HCT116 (cell line): Measurements from ENCODE around the gene YWHAB. TPM values are rescaled to one million over a fixed set of nuclear protein-coding genes. Genes with fewer than 3 reads are reported as not detected.
"Not testable (repeated sequence)": the region's sequence is repeated elsewhere in the genome, so short reads cannot be mapped to it uniquely, and the experiment has no call there.

Source experiments
- ATAC-seq: fragments of 200-7000 bp; cut with Tn5 transposase; 2 replicates; pipeline ENCODE4 v1.9.1; 2020; ENCODE audit warnings: mild to moderate bottlenecking, moderate library complexity
- BruUV-seq: library from RNA; stranded (reverse); fragments of 400-500 nt; replicated peaks from 2 replicates; lab custom pipeline; 2021; lab: Mats Ljungman, UMichigan
- CTCF ChIA-PET: fragments of 300-600 bp; sonication (Branson Sonifier 250); formaldehyde crosslinking; loops from one replicate; lab custom pipeline; 2021; ENCODE audit warnings: antibody characterized with exemption; lab: Charles Lee
- POLR2A ChIA-PET: fragments of 300-600, 350-600 bp; sonication (Branson Sonifier 250); formaldehyde crosslinking; loops from one replicate; lab custom pipeline; 2021; ENCODE audit warnings: antibody characterized with exemption; lab: Charles Lee
- RAD21 ChIA-PET, 2 experiments: fragments of 300-600 bp; sonication (Branson Sonifier 250); formaldehyde crosslinking; loops; one replicate each; lab custom pipeline; 2023; ENCODE audit warnings: low total read pairs in 2 of 2; ENCODE audit not compliant: uncharacterized antibody in 2 of 2, unreplicated experiment in 2 of 2, low non-redundant PET in 1 of 2; lab: Charles Lee
- DNase-seq: peaks from one replicate; pipeline ENCODE4 v3.0.0-alpha.2; 2010; ENCODE audit warnings: low read depth, low spot score
- H2AFZ ChIP-seq: fragments of 200-600 bp; shearing (Covaris generic), sonication (generic); 2 replicates; pipeline ENCODE4 v1.6.1; 2017; ENCODE audit warnings: low read depth, mixed run types, mixed read lengths, antibody characterized with exemption, low read length; ENCODE audit not compliant: poor library complexity, severe bottlenecking
- H3K27ac ChIP-seq: 2 replicates; pipeline ENCODE4 v1.5.1; 2012; ENCODE audit warnings: low read depth, low read length
- H3K27me3 ChIP-seq: fragments of 200-600 bp; sonication (generic); 2 replicates; pipeline ENCODE4 v1.6.1; 2016; ENCODE audit warnings: mixed run types, low read length, mixed read lengths; ENCODE audit not compliant: insufficient read depth
- H3K36me3 ChIP-seq, 2 experiments: fragments of 200-500 bp in 1 of 2; fragments of 200-600 bp in 1 of 2; sonication (Bioruptor generic) in 1 of 2; sonication (generic) in 1 of 2; 2 replicates each; pipeline versions ENCODE4 v1.5.1 to v1.6.1; 2014 to 2016; ENCODE audit warnings: low read length in 2 of 2, inconsistent platforms in 1 of 2, mixed read lengths in 1 of 2, mixed run types in 1 of 2; ENCODE audit not compliant: insufficient read depth in 2 of 2, control insufficient read depth in 1 of 2
- H3K4me1 ChIP-seq, 2 experiments: fragments of 200-600 bp in 1 of 2; sonication (generic) in 1 of 2; 2 replicates each; pipeline versions ENCODE4 v1.5.1 to v1.6.1; 2012 to 2017; ENCODE audit warnings: low read length in 2 of 2, inconsistent platforms in 1 of 2, mild to moderate bottlenecking in 1 of 2, mixed read lengths in 1 of 2, mixed run types in 1 of 2, moderate library complexity in 1 of 2; ENCODE audit not compliant: insufficient read depth in 2 of 2, control insufficient read depth in 1 of 2
- H3K4me2 ChIP-seq: fragments of 200-600 bp; sonication (generic); 2 replicates; pipeline ENCODE4 v1.6.1; 2017; ENCODE audit warnings: mixed run types, low read length, mixed read lengths
- H3K4me3 ChIP-seq, 2 experiments: fragments of 200-600 bp in 1 of 2; sonication (generic) in 1 of 2; replicated peaks in 1 of 2; 2 replicates each; pipeline ENCODE4 v1.5.1; 2011 to 2016; ENCODE audit warnings: low read length in 2 of 2, control low read depth in 1 of 2, low read depth in 1 of 2, mild to moderate bottlenecking in 1 of 2, mixed read lengths in 1 of 2, mixed run types in 1 of 2
- H3K79me2 ChIP-seq: fragments of 200-600 bp; sonication (generic); 2 replicates; pipeline ENCODE4 v1.6.1; 2017; ENCODE audit warnings: mild to moderate bottlenecking, mixed run types, low read length, moderate library complexity, mixed read lengths; ENCODE audit not compliant: insufficient read depth
- H3K9ac ChIP-seq: fragments of 200-600 bp; sonication (generic); 2 replicates; pipeline ENCODE4 v1.6.1; 2016; ENCODE audit warnings: low read length, mixed read lengths
- H3K9me2 ChIP-seq: fragments of 200-600 bp; sonication (generic), shearing (Covaris generic); 2 replicates; pipeline ENCODE4 v1.6.1; 2017; ENCODE audit warnings: mixed run types, mild to moderate bottlenecking, moderate library complexity; ENCODE audit not compliant: insufficient read depth
- H3K9me3 ChIP-seq, 2 experiments: fragments of 200-500 bp in 1 of 2; fragments of 200-600 bp in 1 of 2; sonication (Bioruptor generic) in 1 of 2; sonication (generic) in 1 of 2; 2 replicates each; pipeline ENCODE4 v1.6.1; 2014 to 2017; ENCODE audit warnings: low read length in 2 of 2, mixed read lengths in 2 of 2, inconsistent platforms in 1 of 2, low read depth in 1 of 2, mild to moderate bottlenecking in 1 of 2, mixed run types in 1 of 2, moderate library complexity in 1 of 2; ENCODE audit not compliant: control insufficient read depth in 1 of 2, insufficient read depth in 1 of 2
- H4K20me1 ChIP-seq: fragments of 200-600 bp; sonication (generic), shearing (Covaris generic); 2 replicates; pipeline ENCODE4 v1.6.1; 2017; ENCODE audit warnings: mixed run types, mild to moderate bottlenecking, moderate library complexity; ENCODE audit not compliant: insufficient read depth
- ATF3 ChIP-seq: IDR thresholded peaks from 2 replicates; pipeline ENCODE4 v1.6.1; 2012
- CBX3 ChIP-seq: IDR thresholded peaks from 2 replicates; pipeline ENCODE4 v1.6.1; 2012; ENCODE audit warnings: low read depth
- CEBPB ChIP-seq: IDR thresholded peaks from 2 replicates; pipeline ENCODE4 v1.6.1; 2012; ENCODE audit warnings: low read depth
- CTCF ChIP-seq, 3 experiments: fragments of 200-600 bp in 1 of 3; sonication (generic) in 1 of 3; IDR thresholded peaks in 2 of 3; conservative IDR thresholded peaks in 1 of 3; 2 replicates each; pipeline ENCODE4 v1.5.1; 2012 to 2017; ENCODE audit warnings: low read depth in 2 of 3, low read length in 2 of 3, antibody characterized with exemption in 1 of 3, borderline replicate concordance in 1 of 3, control low read depth in 1 of 3, mild to moderate bottlenecking in 1 of 3, mixed read lengths in 1 of 3, mixed run types in 1 of 3, moderate library complexity in 1 of 3; ENCODE audit not compliant: insufficient read depth in 1 of 3
- EGR1 ChIP-seq: IDR thresholded peaks from 2 replicates; pipeline ENCODE4 v1.6.1; 2012; ENCODE audit warnings: low read depth
- FOSL1 ChIP-seq: IDR thresholded peaks from 2 replicates; pipeline ENCODE4 v1.6.1; 2012; ENCODE audit warnings: low read depth
- MAX ChIP-seq: IDR thresholded peaks from 2 replicates; pipeline ENCODE4 v1.6.1; 2012
- POLR2A ChIP-seq: IDR thresholded peaks from 2 replicates; pipeline ENCODE4 v1.7.0; 2011; ENCODE audit warnings: borderline replicate concordance; ENCODE audit not compliant: insufficient read depth, insufficient read length; ENCODE audit errors: extremely low read depth
- POLR2AphosphoS5 ChIP-seq: IDR thresholded peaks from 2 replicates; pipeline ENCODE4 v1.6.1; 2011; ENCODE audit warnings: mild to moderate bottlenecking, low read depth, low read length, moderate library complexity
- REST ChIP-seq: IDR thresholded peaks from 2 replicates; pipeline ENCODE4 v1.6.1; 2012; ENCODE audit warnings: low read depth
- SP1 ChIP-seq: IDR thresholded peaks from 2 replicates; pipeline ENCODE4 v1.6.1; 2012; ENCODE audit warnings: low read depth
- SRF ChIP-seq: IDR thresholded peaks from 2 replicates; pipeline ENCODE4 v1.6.1; 2012; ENCODE audit warnings: low read depth
- ZNF274 ChIP-seq: fragments of 200-500 bp; sonication (Bioruptor generic); IDR thresholded peaks from 2 replicates; pipeline ENCODE4 v1.6.1; 2014; ENCODE audit warnings: mild to moderate bottlenecking, low read depth, low read length, inconsistent platforms
- intact Hi-C: fragments of 100-400 bp; cut with micrococcal nuclease; formaldehyde crosslinking; loops from 2 replicates; pipeline ENCODE4 v1.10.0; 2022
- total RNA-seq: library from RNA; stranded (reverse); gene quantifications from one replicate; pipeline ENCODE4 v1.2.1, GENCODE V29; 2021; ENCODE audit not compliant: unreplicated experiment

The YWHAB gene
- total RNA-seq, 1 experiment from 2014 or later: 200 TPM

DNA sequence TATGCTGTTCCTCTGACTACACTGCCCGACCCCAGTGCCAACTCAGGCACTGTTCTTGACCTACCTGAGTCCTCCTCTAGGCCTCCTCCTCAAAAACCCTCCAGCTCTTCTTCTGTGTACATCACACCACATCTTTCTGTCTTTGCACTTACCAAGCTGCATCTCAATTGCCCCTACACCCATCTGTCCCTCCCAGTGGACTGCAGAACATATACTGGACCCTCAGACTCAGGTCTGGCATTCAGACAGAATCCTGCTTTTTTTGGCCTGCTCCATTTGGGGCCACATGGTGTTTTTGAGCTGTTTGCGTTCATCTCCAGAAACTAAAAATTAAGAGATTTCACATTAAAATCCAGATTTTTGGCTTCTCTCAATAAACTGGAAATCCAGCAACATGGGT is 23.2 kb upstream of the YWHAB start:
- no peak overlapping the region for H3K4me2 ChIP-seq
- POLR2A ChIA-PET: no interaction called here
- H4K20me1 ChIP-seq: no peaks in the 10 kb centered on the region
- CTCF ChIA-PET: no interaction called here
- no peak overlapping the region for H3K4me3 ChIP-seq
- no peak overlapping the region for H3K27ac ChIP-seq
- H3K9ac ChIP-seq: no peak overlapping the region
- H2AFZ ChIP-seq: no peak overlapping the region
- TF ChIP-seq ZNF274 (no peak), ATF3 (no peak), SRF (no peak), EGR1 (no peak), CEBPB (no peak), MAX (no peak), REST (no peak), POLR2AphosphoS5 (no peak), POLR2A (no peak), CBX3 (no peak), FOSL1 (no peak), SP1 (no peak), CTCF (IDR thresholded peaks at IDR 0.05 in 2 of 3, conservative IDR thresholded peaks at IDR 0.05 in 1 of 3; ENCODE audit: borderline replicate concordance in 1 of 3, insufficient read depth in 1 of 3, low read depth in 2 of 3, low read length in 2 of 3) (no peak)
- intact Hi-C loops: no loop called here
- H3K27me3 ChIP-seq: no peaks in the 10 kb centered on the region
- H3K36me3 ChIP-seq: no peaks in the 10 kb centered on the region
- no peak for DNase-seq
- no TSS peak for BruUV-seq
- RAD21 ChIA-PET: interaction anchor here in 1 of 2 experiments (0.6 kb wide), 1 partner anchor 76 kb away, joined by 5 read pairs; no protein-coding TSS in a partner anchor
- no peaks in the 10 kb centered on the region for H3K9me3 ChIP-seq
- ATAC-seq: no peak
- peaks cover 0 to 4% of the 10 kb centered on the region in 2 experiments; a peak in 2 of 4 replicates for H3K4me1 ChIP-seq
- no peaks in the 10 kb centered on the region for H3K9me2 ChIP-seq
- H3K79me2 ChIP-seq: no peaks in the 10 kb centered on the region

DNA sequence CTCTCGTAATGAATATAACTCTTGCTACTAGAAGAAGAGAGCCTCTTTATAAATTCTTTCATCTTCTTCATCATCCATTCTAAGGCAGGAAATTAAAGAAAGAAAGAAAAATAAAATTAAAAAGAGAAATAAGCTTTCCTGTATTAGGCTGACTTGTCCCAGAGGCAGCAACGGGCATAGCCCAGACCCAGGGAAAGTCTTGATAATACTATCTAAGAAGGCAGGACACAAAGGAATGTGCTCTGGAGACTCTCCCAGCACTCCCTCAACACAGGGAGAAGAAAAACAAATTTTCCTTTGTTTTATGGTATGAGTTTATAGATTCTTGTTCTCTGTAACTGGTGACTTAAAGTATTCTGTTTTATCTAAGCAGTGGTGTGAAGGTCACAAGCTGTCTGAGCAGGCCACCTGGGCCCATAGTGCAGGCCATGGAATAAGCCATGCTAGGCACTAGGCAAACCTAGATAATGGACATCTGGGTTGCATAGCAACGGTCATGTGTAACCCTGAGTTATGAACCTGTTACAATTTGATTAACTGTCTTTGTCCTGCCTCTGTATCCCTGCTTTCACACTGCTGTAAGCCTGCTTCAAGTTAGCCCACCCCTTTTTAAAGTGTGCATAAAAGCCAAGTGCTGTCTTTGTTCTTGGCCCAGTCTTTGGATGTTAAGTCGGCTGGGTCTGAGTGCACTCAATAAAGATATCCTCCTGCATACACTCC is 22.0 kb upstream of the YWHAB start:
- H3K27ac ChIP-seq, H3K36me3 ChIP-seq, H3K9ac ChIP-seq, ATAC-seq, intact Hi-C loops, CTCF ChIA-PET, POLR2A ChIA-PET, DNase-seq, H3K4me3 ChIP-seq, H3K79me2 ChIP-seq, H3K4me2 ChIP-seq, H3K9me2 ChIP-seq, H2AFZ ChIP-seq, H4K20me1 ChIP-seq, H3K27me3 ChIP-seq, H3K9me3 ChIP-seq, H3K4me1 ChIP-seq, BruUV-seq, RAD21 ChIA-PET: not testable (repeated sequence)
